ENCODE data around the gene AKAP9. TPM values are rescaled to one million over a fixed set of nuclear protein-coding genes. Genes with fewer than 3 reads are reported as not detected.

AKAP9 gene
- total and polyA plus RNA-seq, 2 donors (not counting 3 experiments of a cell fraction or from before 2014, with no cell fraction given) = 9.5 to 51.6 TPM

GRCh38 chr7:91898240-91898992, 42.2 kb upstream of the AKAP9 start:
- TF ChIP-seq MAX (IDR thresholded peaks at IDR 0.05; ENCODE audit: insufficient read depth, insufficient read length) (no peak), MYC (IDR thresholded peaks at IDR 0.05; ENCODE audit: low read depth, low read length) (no peak), POLR2AphosphoS5 (IDR thresholded peaks at IDR 0.05; ENCODE audit: insufficient read depth, low read depth, low read length) (no peak), JUN (IDR thresholded peaks at IDR 0.05; ENCODE audit: borderline replicate concordance, insufficient read depth, insufficient read length, low read depth) (no peak), EZH2 (IDR thresholded peaks at IDR 0.05; ENCODE audit: borderline replicate concordance, low read depth, low read length, severe bottlenecking) (no peak), GATA2 (IDR thresholded peaks at IDR 0.05; ENCODE audit: insufficient read depth, insufficient read length, low read depth, low read length) (no peak), CTCF (IDR thresholded peaks at IDR 0.05; ENCODE audit: extremely low read depth in 1 of 2, insufficient read depth in 1 of 2, low read depth in 1 of 2, low read length in 2 of 2) (no peak), FOS (IDR thresholded peaks at IDR 0.05; ENCODE audit: borderline replicate concordance, insufficient read depth, low read length) (no peak), POLR2A (IDR thresholded peaks at IDR 0.05; ENCODE audit: low read depth, low read length) (no peak)
- no peak overlapping the region for H3K9ac ChIP-seq (replicated peaks; ENCODE audit: extremely low read depth, insufficient read depth, low read length)
- dilution Hi-C loops (cut with MboI; ENCODE audit: extremely low pct_ligation_motif_present, low sequenced_read_pairs) (no loop called here), intact Hi-C loops (cut with micrococcal nuclease) (no loop called here)
- H3K9me1 ChIP-seq (replicated peaks; ENCODE audit: control insufficient read depth, extremely low read depth, insufficient read depth, low read length) = no peaks in the 10 kb centered on the region
- H3K9me3 ChIP-seq (replicated peaks; ENCODE audit: control insufficient read depth, insufficient read depth, low read length) = no peaks in the 10 kb centered on the region
- DNase-seq (ENCODE audit: low read depth, low spot score) = no peak
- no TSS peak for BruUV-seq (replicated peaks)
- no peaks in the 10 kb centered on the region for H3K36me3 ChIP-seq (ENCODE audit: control insufficient read depth in 2 of 2, extremely low read depth in 1 of 2, insufficient read depth in 2 of 2, low read length in 2 of 2)
- no peaks in the 10 kb centered on the region for H4K20me1 ChIP-seq (replicated peaks; ENCODE audit: control insufficient read depth, extremely low read depth, insufficient read depth, low read length)
- no peak overlapping the region for H2AFZ ChIP-seq (ENCODE audit: low read depth, low read length)
- no peak overlapping the region for H3K4me2 ChIP-seq (ENCODE audit: insufficient read depth, low read length)
- H3K79me2 ChIP-seq (ENCODE audit: control insufficient read depth, insufficient read depth, low read length) = no peaks in the 10 kb centered on the region
- ChIA-PET CTCF (interaction anchor here (0.9 to 2.5 kb wide), 2 partner anchors 18 to 68 kb away, joined by 3 to 8 read pairs; partner anchors contain the start of gene MTERF1), POLR2A (no interaction called here)
- H3K4me1 ChIP-seq (ENCODE audit: control insufficient read depth, extremely low read depth, insufficient read depth, low read length) = no peaks in the 10 kb centered on the region
- FAIRE-seq = no peak
- H3K27me3 ChIP-seq (ENCODE audit: control insufficient read depth in 2 of 2, insufficient read depth in 2 of 2, low read length in 2 of 2) = no peaks in the 10 kb centered on the region
- no peak overlapping the region for H3K27ac ChIP-seq (ENCODE audit: insufficient read depth, low read depth, low read length)
- H3K4me3 ChIP-seq (replicated peaks in 1 of 3; ENCODE audit: insufficient read depth in 1 of 3, low read depth in 1 of 3, low read length in 3 of 3) = no peak overlapping the region

Measured in endothelial cell of umbilical vein (primary cell).